ENCODE data around the gene RCSD1.

The RCSD1 gene

DNA sequence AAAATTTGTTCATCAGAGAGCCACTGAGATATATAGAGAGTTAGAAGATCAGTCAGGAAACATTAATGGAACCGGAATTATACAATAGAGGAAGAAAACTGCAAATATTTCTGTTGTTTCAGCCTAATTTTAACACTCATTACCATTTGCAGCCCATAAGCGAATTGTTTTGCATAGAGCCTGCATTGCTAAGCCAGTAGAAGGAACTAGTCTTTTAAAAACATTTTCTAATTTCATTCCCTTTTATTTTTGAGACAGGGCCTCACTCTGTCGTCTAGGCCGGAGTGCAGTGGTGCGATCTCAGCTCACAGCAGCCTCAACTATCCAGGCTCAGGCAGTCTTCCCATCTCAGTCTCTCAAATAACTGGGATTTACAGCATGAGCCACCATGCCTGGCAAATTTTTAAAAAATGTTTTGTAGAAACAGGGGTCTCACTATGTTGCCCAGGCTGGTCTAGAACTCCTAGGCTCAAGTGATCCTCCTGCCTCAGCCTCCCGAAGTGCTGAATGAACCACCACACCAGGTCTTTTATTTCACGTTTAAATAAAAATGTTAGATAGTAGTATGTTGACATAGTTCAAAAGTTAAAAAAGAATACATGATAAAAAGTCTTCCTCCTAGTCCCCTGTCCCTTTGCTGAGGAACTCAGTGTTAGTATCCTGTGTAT lies 117.1 kb downstream of the RCSD1 start:
- H3K9ac ChIP-seq (ENCODE audit: low read depth, low read length): no peak overlapping the region
- H3K36me3 ChIP-seq (ENCODE audit: control insufficient read depth, insufficient read depth, low read length): no peaks in the 10 kb centered on the region
- H3K4me3 ChIP-seq (ENCODE audit: low read depth, low read length): no peak overlapping the region
- no peaks in the 10 kb centered on the region for H3K9me3 ChIP-seq (ENCODE audit: control insufficient read depth, insufficient read depth, low read length)
- H3K27me3 ChIP-seq (ENCODE audit: control insufficient read depth, insufficient read depth, low read length): no peaks in the 10 kb centered on the region
- no peaks in the 10 kb centered on the region for H3K4me1 ChIP-seq (ENCODE audit: control insufficient read depth, insufficient read depth, low read length)

DNA sequence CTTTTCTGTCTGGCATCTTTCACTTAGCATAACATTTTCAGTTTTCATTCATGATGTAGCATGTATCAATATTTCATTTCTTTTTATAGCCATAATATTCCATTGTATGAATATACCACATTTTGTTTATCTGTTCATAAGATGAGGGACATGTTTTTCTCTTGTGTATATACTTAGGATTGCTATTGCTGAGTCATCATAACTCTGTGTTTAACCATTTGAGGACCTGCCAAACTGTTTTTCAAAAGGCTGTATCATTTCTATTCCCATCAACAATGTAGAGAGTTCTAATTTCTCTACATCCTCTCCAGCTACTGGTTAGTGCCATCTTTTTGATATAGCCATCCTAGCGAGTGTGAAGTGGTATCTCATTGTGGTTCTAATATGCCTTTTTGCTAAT lies 118.0 kb downstream of the RCSD1 start:
- no peaks in the 10 kb centered on the region for H3K9me3 ChIP-seq (ENCODE audit: control insufficient read depth, insufficient read depth, low read length)
- no peaks in the 10 kb centered on the region for H3K4me1 ChIP-seq (ENCODE audit: control insufficient read depth, insufficient read depth, low read length)
- H3K9ac ChIP-seq (ENCODE audit: low read depth, low read length): no peak overlapping the region
- H3K27me3 ChIP-seq (ENCODE audit: control insufficient read depth, insufficient read depth, low read length): no peaks in the 10 kb centered on the region
- no peaks in the 10 kb centered on the region for H3K36me3 ChIP-seq (ENCODE audit: control insufficient read depth, insufficient read depth, low read length)
- H3K4me3 ChIP-seq (ENCODE audit: low read depth, low read length): no peak overlapping the region

DNA sequence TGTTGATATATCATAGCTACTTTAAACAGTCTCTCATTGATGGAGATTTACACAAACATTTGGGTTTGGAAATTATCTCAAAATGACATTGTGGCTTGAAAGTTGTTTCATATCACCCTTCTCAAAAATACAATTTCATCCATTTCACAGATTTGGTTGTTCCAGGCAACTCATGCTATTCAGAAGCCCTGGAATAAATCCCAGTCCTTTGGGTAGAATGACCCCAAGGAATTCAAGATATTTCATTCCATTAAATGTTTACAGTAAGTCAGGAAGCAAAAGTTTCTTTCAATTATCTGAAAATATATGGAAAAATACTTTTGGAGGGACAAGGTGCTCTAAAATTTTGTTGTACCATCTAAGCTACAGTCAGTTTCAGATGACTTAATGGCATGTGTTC lies 118.9 kb downstream of the RCSD1 start:
- Histone ChIP-seq H3K4me1 (ENCODE audit: control insufficient read depth, insufficient read depth, low read length) (no peaks in the 10 kb centered on the region), H3K36me3 (ENCODE audit: control insufficient read depth, insufficient read depth, low read length) (no peaks in the 10 kb centered on the region), H3K9ac (ENCODE audit: low read depth, low read length) (no peak overlapping the region), H3K27me3 (ENCODE audit: control insufficient read depth, insufficient read depth, low read length) (no peaks in the 10 kb centered on the region), H3K4me3 (ENCODE audit: low read depth, low read length) (no peak overlapping the region), H3K9me3 (ENCODE audit: control insufficient read depth, insufficient read depth, low read length) (no peaks in the 10 kb centered on the region)

DNA sequence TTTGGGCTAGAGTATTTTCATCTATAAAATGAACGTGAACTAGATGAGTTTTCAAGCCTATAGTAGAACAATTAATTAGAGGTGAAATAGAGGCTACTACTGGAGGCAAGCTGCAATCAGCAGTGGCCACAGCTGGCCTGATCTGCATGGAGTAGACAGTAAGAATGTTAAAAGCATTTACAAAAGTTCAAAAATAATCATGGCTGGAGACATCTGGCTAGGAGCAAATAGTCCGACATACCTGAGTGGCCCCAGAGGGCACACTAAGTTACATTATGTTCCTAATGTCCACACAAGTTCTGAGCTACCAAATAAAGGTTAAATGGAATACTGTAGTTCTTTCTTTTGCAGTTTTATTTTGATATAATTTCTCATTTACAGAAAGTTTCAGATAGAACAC lies 119.7 kb downstream of the RCSD1 start:
- H3K27me3 ChIP-seq (ENCODE audit: control insufficient read depth, insufficient read depth, low read length): no peaks in the 10 kb centered on the region
- no peaks in the 10 kb centered on the region for H3K36me3 ChIP-seq (ENCODE audit: control insufficient read depth, insufficient read depth, low read length)
- H3K9me3 ChIP-seq (ENCODE audit: control insufficient read depth, insufficient read depth, low read length): no peaks in the 10 kb centered on the region
- no peak overlapping the region for H3K9ac ChIP-seq (ENCODE audit: low read depth, low read length)
- no peak overlapping the region for H3K4me3 ChIP-seq (ENCODE audit: low read depth, low read length)
- H3K4me1 ChIP-seq (ENCODE audit: control insufficient read depth, insufficient read depth, low read length): no peaks in the 10 kb centered on the region

DNA sequence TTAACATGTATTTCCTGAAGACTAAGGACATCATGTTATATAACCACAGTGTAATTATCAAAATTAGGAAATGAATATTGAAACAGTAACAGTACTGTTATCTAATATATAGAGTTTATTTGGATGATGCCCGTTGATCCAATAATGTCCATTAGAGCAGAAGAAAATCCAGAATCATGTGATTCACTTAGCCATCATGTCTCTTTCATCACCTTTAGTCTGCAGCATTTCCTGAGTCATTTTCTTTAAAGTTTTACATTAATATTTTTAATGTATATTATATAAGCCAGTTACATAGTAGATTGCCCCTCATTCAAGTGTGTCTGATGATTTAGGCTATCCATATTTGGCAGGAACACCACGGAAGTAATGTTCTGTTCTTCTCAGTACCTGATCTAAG lies 120.6 kb downstream of the RCSD1 start:
- no peaks in the 10 kb centered on the region for H3K4me1 ChIP-seq (ENCODE audit: control insufficient read depth, insufficient read depth, low read length)
- no peaks in the 10 kb centered on the region for H3K36me3 ChIP-seq (ENCODE audit: control insufficient read depth, insufficient read depth, low read length)
- no peaks in the 10 kb centered on the region for H3K9me3 ChIP-seq (ENCODE audit: control insufficient read depth, insufficient read depth, low read length)
- H3K4me3 ChIP-seq (ENCODE audit: low read depth, low read length): no peak overlapping the region
- no peak overlapping the region for H3K9ac ChIP-seq (ENCODE audit: low read depth, low read length)
- no peaks in the 10 kb centered on the region for H3K27me3 ChIP-seq (ENCODE audit: control insufficient read depth, insufficient read depth, low read length)

DNA sequence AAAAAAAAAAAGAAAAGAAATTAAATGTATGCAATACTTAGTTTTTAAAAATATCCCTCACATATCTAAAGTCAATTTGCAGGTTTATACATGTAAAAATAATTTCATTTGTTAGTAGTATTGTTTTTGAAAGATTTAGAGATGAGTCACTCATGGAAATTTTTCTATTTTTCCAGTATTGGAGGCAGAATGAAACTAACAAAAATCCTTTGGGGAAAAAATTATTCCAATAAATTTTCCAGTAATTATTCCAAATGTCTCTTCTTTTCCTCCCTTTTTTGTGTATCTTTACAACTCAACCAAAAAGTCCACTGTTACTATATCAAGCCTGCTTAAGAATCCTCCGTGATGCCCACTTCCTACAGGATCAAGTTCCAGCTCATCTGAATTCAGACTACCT lies 121.6 kb downstream of the RCSD1 start:
- H3K9me3 ChIP-seq (ENCODE audit: control insufficient read depth, insufficient read depth, low read length): no peaks in the 10 kb centered on the region
- no peak overlapping the region for H3K4me3 ChIP-seq (ENCODE audit: low read depth, low read length)
- no peak overlapping the region for H3K9ac ChIP-seq (ENCODE audit: low read depth, low read length)
- no peaks in the 10 kb centered on the region for H3K36me3 ChIP-seq (ENCODE audit: control insufficient read depth, insufficient read depth, low read length)
- no peaks in the 10 kb centered on the region for H3K27me3 ChIP-seq (ENCODE audit: control insufficient read depth, insufficient read depth, low read length)
- no peaks in the 10 kb centered on the region for H3K4me1 ChIP-seq (ENCODE audit: control insufficient read depth, insufficient read depth, low read length)

DNA sequence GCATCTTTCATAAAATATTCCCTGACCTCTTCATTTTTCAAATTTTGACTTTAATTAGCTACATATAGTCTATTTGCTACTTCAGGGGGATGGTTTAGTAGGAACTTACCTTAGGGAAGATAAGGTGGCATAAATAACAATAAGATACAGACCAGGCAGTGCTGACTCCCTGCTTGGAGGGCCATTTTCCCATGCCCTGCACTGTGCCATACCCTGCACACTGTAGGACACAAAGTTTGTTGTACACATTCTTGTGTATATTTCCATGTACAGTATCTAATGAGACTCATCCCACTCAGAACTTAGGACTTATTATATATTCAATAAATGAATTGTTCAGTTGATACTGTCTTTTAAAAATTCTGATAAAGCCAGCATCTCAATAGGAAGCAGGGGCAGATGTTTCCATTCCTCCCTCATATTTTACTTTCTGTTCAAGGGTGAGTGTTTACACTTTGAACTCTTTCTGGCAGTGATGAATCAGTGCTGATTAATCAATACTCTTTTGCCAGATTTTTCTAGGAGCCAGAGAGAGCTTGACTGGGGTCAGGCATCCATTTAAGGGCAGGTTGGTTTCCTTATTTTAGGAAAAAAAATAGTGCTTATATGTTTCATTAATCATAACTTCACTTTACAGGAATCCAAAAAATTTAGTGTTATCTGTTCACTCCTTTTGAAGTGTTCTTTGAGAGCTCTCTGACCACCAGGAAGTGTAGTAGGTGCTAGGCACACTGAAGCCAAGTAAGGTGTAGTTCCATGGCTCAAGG lies 122.4 kb downstream of the RCSD1 start:
- H3K4me1 ChIP-seq (ENCODE audit: control insufficient read depth, insufficient read depth, low read length): no peaks in the 10 kb centered on the region
- no peaks in the 10 kb centered on the region for H3K9me3 ChIP-seq (ENCODE audit: control insufficient read depth, insufficient read depth, low read length)
- H3K36me3 ChIP-seq (ENCODE audit: control insufficient read depth, insufficient read depth, low read length): no peaks in the 10 kb centered on the region
- H3K27me3 ChIP-seq (ENCODE audit: control insufficient read depth, insufficient read depth, low read length): no peaks in the 10 kb centered on the region
- no peak overlapping the region for H3K9ac ChIP-seq (ENCODE audit: low read depth, low read length)
- H3K4me3 ChIP-seq (ENCODE audit: low read depth, low read length): no peak overlapping the region

DNA sequence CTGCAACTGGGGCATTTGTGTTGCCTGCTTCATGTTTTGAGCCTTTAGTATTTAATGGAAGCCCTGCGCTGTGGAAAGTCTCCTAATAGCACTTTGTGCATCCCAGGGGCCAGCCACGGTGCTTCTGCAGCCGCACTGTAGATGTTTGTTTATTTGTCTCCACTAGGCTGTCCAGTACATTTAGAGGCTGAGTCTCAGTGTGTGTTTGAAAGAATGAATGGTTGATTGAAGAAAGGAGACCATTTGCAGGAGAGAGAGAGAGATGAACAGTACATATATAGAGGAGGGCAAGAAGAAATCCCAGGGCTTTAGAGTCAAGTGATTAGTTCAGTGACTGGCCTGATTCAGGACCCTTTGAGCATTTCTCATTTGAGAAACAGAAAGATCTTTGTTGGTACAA lies 125.6 kb downstream of the RCSD1 start:
- Histone ChIP-seq H3K36me3 (ENCODE audit: control insufficient read depth, insufficient read depth, low read length) (no peaks in the 10 kb centered on the region), H3K4me3 (ENCODE audit: low read depth, low read length) (no peak overlapping the region), H3K4me1 (ENCODE audit: control insufficient read depth, insufficient read depth, low read length) (no peaks in the 10 kb centered on the region), H3K9ac (ENCODE audit: low read depth, low read length) (no peak overlapping the region), H3K27me3 (ENCODE audit: control insufficient read depth, insufficient read depth, low read length) (no peaks in the 10 kb centered on the region), H3K9me3 (ENCODE audit: control insufficient read depth, insufficient read depth, low read length) (no peaks in the 10 kb centered on the region)
